ENCODE results near the gene FAM240A. TPM values are rescaled to one million over a fixed set of nuclear protein-coding genes. Genes with fewer than 3 reads are reported as not detected.

Gene FAM240A
- total RNA-seq, 1 experiment from 2014 or later = not detected

GRCh38 chr3:46661776-46662766, 49.7 kb downstream of the FAM240A start:
- CTCF ChIA-PET = interaction anchor here (1.8 to 3.5 kb wide), 2 partner anchors 34 to 173 kb away, joined by 4 to 13 read pairs; no protein-coding TSS in a partner anchor

GRCh38 chr3:46662771-46663551, 50.6 kb downstream of the FAM240A start:
- Histone ChIP-seq H3K9me3 (ENCODE audit: control insufficient read depth in 1 of 2, insufficient read depth in 1 of 2, low read depth in 1 of 2, low read length in 2 of 2) (no peaks in the 10 kb centered on the region), H3K27me3 (ENCODE audit: insufficient read depth, low read length) (no peaks in the 10 kb centered on the region), H3K4me1 (ENCODE audit: control insufficient read depth in 1 of 2, insufficient read depth in 2 of 2, low read length in 2 of 2) (peaks cover 5 to 9% of the 10 kb centered on the region in 2 experiments; a peak in 3 of 4 replicates), H3K9ac (ENCODE audit: low read length) (no peak overlapping the region), H4K20me1 (ENCODE audit: insufficient read depth) (no peaks in the 10 kb centered on the region), H2AFZ (ENCODE audit: low read depth, low read length, poor library complexity, severe bottlenecking) (no peak overlapping the region), H3K27ac (ENCODE audit: low read depth, low read length) (no peak overlapping the region), H3K79me2 (ENCODE audit: insufficient read depth, low read length) (no peaks in the 10 kb centered on the region), H3K36me3 (ENCODE audit: control insufficient read depth in 1 of 2, insufficient read depth in 2 of 2, low read length in 2 of 2) (no peaks in the 10 kb centered on the region), H3K4me2 (ENCODE audit: low read length) (no peak overlapping the region), H3K9me2 (ENCODE audit: insufficient read depth) (no peaks in the 10 kb centered on the region), H3K4me3 (replicated peaks in 1 of 2; ENCODE audit: low read depth in 1 of 2, low read length in 2 of 2) (no peak overlapping the region)
- RAD21 ChIA-PET (ENCODE audit: low non-redundant PET in 1 of 2, low total read pairs in 2 of 2, uncharacterized antibody in 2 of 2, unreplicated experiment in 2 of 2) = no interaction called here
- POLR2A ChIA-PET = no interaction called here
- BruUV-seq (replicated peaks) = no TSS peak
- DNase-seq (ENCODE audit: low read depth, low spot score) (no peak), ATAC-seq (no peak)
- CTCF ChIA-PET = interaction anchor here (1.0 kb wide), 1 partner anchor 34 kb away, joined by 3 read pairs; no protein-coding TSS in a partner anchor
- intact Hi-C loops (cut with micrococcal nuclease) = loop anchor here (1.0 kb wide), 2 partner anchors 232 to 246 kb away; no protein-coding TSS in a partner anchor
- TF ChIP-seq RAD21 (IDR thresholded peaks at IDR 0.05; ENCODE audit: low read depth) (no peak), CTCF (IDR thresholded peaks at IDR 0.05 in 2 of 3, conservative IDR thresholded peaks at IDR 0.05 in 1 of 3; ENCODE audit: borderline replicate concordance in 1 of 3, insufficient read depth in 1 of 3, low read depth in 2 of 3, low read length in 2 of 3) (no peak), EZH2phosphoT487 (IDR thresholded peaks at IDR 0.05; ENCODE audit: borderline replicate concordance) (no peak), EZH2 (IDR thresholded peaks at IDR 0.05) (no peak), POLR2A (IDR thresholded peaks at IDR 0.05; ENCODE audit: borderline replicate concordance, extremely low read depth, insufficient read depth, insufficient read length) (no peak), ZBTB33 (IDR thresholded peaks at IDR 0.05; ENCODE audit: extremely low read depth, insufficient replicate concordance, low read length) (no peak), POLR2AphosphoS5 (IDR thresholded peaks at IDR 0.05; ENCODE audit: low read depth, low read length) (no peak), ELF1 (IDR thresholded peaks at IDR 0.05; ENCODE audit: borderline replicate concordance, low read depth) (no peak), ZNF274 (IDR thresholded peaks at IDR 0.05; ENCODE audit: low read depth, low read length) (no peak), SIN3A (IDR thresholded peaks at IDR 0.05; ENCODE audit: low read depth) (no peak), TCF7L2 (IDR thresholded peaks at IDR 0.05; ENCODE audit: borderline replicate concordance, extremely low read depth, insufficient read depth, insufficient read length) (no peak)

More at GRCh38 chr3:46661776-46662766, 49.7 kb downstream of the FAM240A start:
- Histone ChIP-seq H3K9ac (ENCODE audit: low read length) (no peak overlapping the region), H3K4me1 (ENCODE audit: control insufficient read depth in 1 of 2, insufficient read depth in 2 of 2, low read length in 2 of 2) (peaks cover 5 to 15% of the 10 kb centered on the region in 2 experiments), H4K20me1 (ENCODE audit: insufficient read depth) (no peaks in the 10 kb centered on the region), H3K4me3 (replicated peaks in 1 of 2; ENCODE audit: low read depth in 1 of 2, low read length in 2 of 2) (no peak overlapping the region), H2AFZ (ENCODE audit: low read depth, low read length, poor library complexity, severe bottlenecking) (no peak overlapping the region), H3K79me2 (ENCODE audit: insufficient read depth, low read length) (no peaks in the 10 kb centered on the region), H3K27me3 (ENCODE audit: insufficient read depth, low read length) (no peaks in the 10 kb centered on the region), H3K9me2 (ENCODE audit: insufficient read depth) (no peaks in the 10 kb centered on the region), H3K4me2 (ENCODE audit: low read length) (no peak overlapping the region), H3K27ac (ENCODE audit: low read depth, low read length) (no peak overlapping the region), H3K9me3 (ENCODE audit: control insufficient read depth in 1 of 2, insufficient read depth in 1 of 2, low read depth in 1 of 2, low read length in 2 of 2) (no peaks in the 10 kb centered on the region), H3K36me3 (ENCODE audit: control insufficient read depth in 1 of 2, insufficient read depth in 2 of 2, low read length in 2 of 2) (no peaks in the 10 kb centered on the region)
- DNase-seq (ENCODE audit: low read depth, low spot score) (no peak), ATAC-seq (no peak)
- intact Hi-C loops (cut with micrococcal nuclease) = no loop called here
- POLR2A ChIA-PET = no interaction called here
- RAD21 ChIA-PET (ENCODE audit: low non-redundant PET in 1 of 2, low total read pairs in 2 of 2, uncharacterized antibody in 2 of 2, unreplicated experiment in 2 of 2) = no interaction called here
- no TSS peak for BruUV-seq (replicated peaks)
- TF ChIP-seq CEBPB (IDR thresholded peaks at IDR 0.05; ENCODE audit: low read depth) (no peak), FOSL1 (IDR thresholded peaks at IDR 0.05; ENCODE audit: low read depth) (no peak), SRF (IDR thresholded peaks at IDR 0.05; ENCODE audit: low read depth) (no peak)
